Lower leg skin (tissue), 3 donors: Measurements from ENCODE around the gene UBR4.

Source experiments
- CTCF ChIP-seq, 3 donors: fragments of 450-650 bp; IDR thresholded peaks; one replicate each; pipeline ENCODE4 v1.5.1; 2016; ENCODE audit warnings: antibody characterized with exemption in 3 of 3, mild to moderate bottlenecking in 3 of 3, moderate library complexity in 2 of 3
- POLR2A ChIP-seq, 2 donors: fragments of 450-650 bp; IDR thresholded peaks; one replicate each; pipeline ENCODE4 v1.6.1; 2016 to 2017; ENCODE audit warnings: antibody characterized with exemption in 2 of 2, mild to moderate bottlenecking in 1 of 2, moderate library complexity in 1 of 2

DNA sequence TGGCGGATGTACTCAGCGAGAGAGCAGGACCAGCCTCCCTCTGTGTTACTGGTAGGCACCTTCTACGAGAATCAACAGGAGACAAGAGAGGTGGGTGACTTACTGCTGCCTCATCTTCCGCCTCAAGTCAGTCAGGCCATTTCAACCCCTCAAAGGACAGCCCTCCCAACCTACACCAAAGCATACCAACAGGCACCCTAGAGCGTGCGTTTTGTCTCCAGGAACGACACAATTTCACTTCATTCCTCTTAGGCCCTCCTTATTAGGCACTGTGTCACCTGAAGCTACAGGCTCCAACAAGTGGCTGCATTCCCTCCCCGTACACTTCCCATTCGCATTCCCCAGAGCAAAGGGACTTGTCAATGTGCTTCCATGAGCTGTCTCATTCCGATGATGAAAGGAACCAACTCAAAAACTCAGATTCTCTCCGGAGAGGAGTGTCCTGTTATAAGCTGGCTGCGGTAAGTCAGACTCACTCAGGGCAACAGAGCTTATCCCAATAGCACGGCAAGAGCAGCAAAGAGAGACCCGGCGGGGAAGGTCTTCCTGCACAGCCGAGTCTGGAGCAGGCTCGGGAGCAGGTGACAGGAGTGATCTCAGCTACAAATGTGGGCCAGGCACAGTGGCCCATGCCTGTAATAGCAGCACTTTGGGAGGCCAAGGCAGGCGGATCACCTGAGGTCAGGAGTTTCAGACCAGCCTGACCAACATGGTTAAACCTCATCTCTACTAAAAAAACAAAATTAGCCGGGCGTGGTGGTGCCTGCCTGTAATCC, 133.0 kb downstream of the UBR4 start:
- TF ChIP-seq POLR2A (IDR thresholded peaks at IDR 0.05), result no peak
- TF ChIP-seq CTCF (IDR thresholded peaks at IDR 0.05), result no peak
